AG09319 (cell line): ENCODE data around the gene CCSER2.

Experiments used
- DNase-seq: peaks from one replicate; pipeline ENCODE4 v3.0.0-alpha.2; 2010; ENCODE audit warnings: low read depth; ENCODE audit errors: extremely low read depth
- CTCF ChIP-seq: IDR thresholded peaks from 2 replicates; pipeline ENCODE4 v1.5.1; 2011; ENCODE audit warnings: low read depth, mild to moderate bottlenecking, inconsistent platforms, low read length, moderate library complexity

CCSER2 gene

GRCh38 chr10:84540022-84540616 lies 211.7 kb downstream of the CCSER2 start:
- no peak for TF ChIP-seq CTCF
- peak; percentile 40 for DNase-seq

GRCh38 chr10:84540617-84541288 lies 212.4 kb downstream of the CCSER2 start:
- TF ChIP-seq CTCF = peak; percentile 82
- DNase-seq = peak; percentile 15

GRCh38 chr10:84541289-84541637 lies 212.9 kb downstream of the CCSER2 start:
- DNase-seq = no peak
- TF ChIP-seq CTCF = no peak

- no peak for DNase-seq
- no peak for TF ChIP-seq CTCF
Observed at GRCh38 chr10:84542522-84543490, 214.4 kb downstream of the CCSER2 start.

- no peak for DNase-seq
- no peak for TF ChIP-seq CTCF
Observed at GRCh38 chr10:84543948-84544347, 215.6 kb downstream of the CCSER2 start.

GRCh38 chr10:84545651-84546050 lies 217.3 kb downstream of the CCSER2 start:
- no peak for DNase-seq
- TF ChIP-seq CTCF = no peak

- DNase-seq = no peak
- TF ChIP-seq CTCF = no peak
Observed at GRCh38 chr10:84546609-84547008, 218.2 kb downstream of the CCSER2 start.
